ENCODE measurements around the gene PRL. TPM values are rescaled to one million over a fixed set of nuclear protein-coding genes. Genes with fewer than 3 reads are reported as not detected.

Gene PRL
- polyA plus RNA-seq (2012; ENCODE audit: insufficient read depth, insufficient read length) = not detected

GRCh38 chr6:22296936-22297335 is at the start of gene PRL:
Gene PRL, minus strand, starts transcription at chr6:22297036. Its CDS starts 54 bp downstream, at chr6:22296982.
- DNase-seq (ENCODE audit: low read depth, low spot score) = no peak
- no peak within 1 kb of the TSS for H3K4me3 ChIP-seq (ENCODE audit: low read length)

- H3K4me3 ChIP-seq (ENCODE audit: low read length) = no peak overlapping the region
- DNase-seq (ENCODE audit: low read depth, low spot score) = no peak
Measured at GRCh38 chr6:22343864-22344263, 47.0 kb upstream of the PRL start.

- DNase-seq (ENCODE audit: low read depth, low spot score) = no peak
- H3K4me3 ChIP-seq (ENCODE audit: low read length) = peak overlapping the region; percentile 0; the same call in 1 of the 2 replicates
Measured at GRCh38 chr6:22334778-22335177, 37.9 kb upstream of the PRL start.

- no peak overlapping the region for H3K4me3 ChIP-seq (ENCODE audit: low read length)
Measured at GRCh38 chr6:22333802-22334201, 37.0 kb upstream of the PRL start.

GRCh38 chr6:22332711-22333110 is 35.9 kb upstream of the PRL start:
- DNase-seq (ENCODE audit: low read depth, low spot score) = no peak
- H3K4me3 ChIP-seq (ENCODE audit: low read length) = no peak overlapping the region

More at GRCh38 chr6:22333802-22334201, 37.0 kb upstream of the PRL start:
- no peak for DNase-seq (ENCODE audit: low read depth, low spot score)

- DNase-seq (ENCODE audit: low read depth, low spot score) = no peak
- H3K4me3 ChIP-seq (ENCODE audit: low read length) = no peak overlapping the region
Measured at GRCh38 chr6:22332216-22332615, 35.4 kb upstream of the PRL start.

GRCh38 chr6:22330941-22331340 is 34.1 kb upstream of the PRL start:
- no peak for DNase-seq (ENCODE audit: low read depth, low spot score)
- no peak overlapping the region for H3K4me3 ChIP-seq (ENCODE audit: low read length)

GRCh38 chr6:22328474-22328873 is 31.6 kb upstream of the PRL start:
- no peak for DNase-seq (ENCODE audit: low read depth, low spot score)
- H3K4me3 ChIP-seq (ENCODE audit: low read length) = no peak overlapping the region

- DNase-seq (ENCODE audit: low read depth, low spot score) = no peak
- no peak overlapping the region for H3K4me3 ChIP-seq (ENCODE audit: low read length)
Measured at GRCh38 chr6:22327881-22328280, 31.0 kb upstream of the PRL start.

- no peak for DNase-seq (ENCODE audit: low read depth, low spot score)
- H3K4me3 ChIP-seq (ENCODE audit: low read length) = no peak overlapping the region
Measured at GRCh38 chr6:22326500-22326899, 29.7 kb upstream of the PRL start.

- H3K4me3 ChIP-seq (ENCODE audit: low read length) = no peak overlapping the region
- DNase-seq (ENCODE audit: low read depth, low spot score) = no peak
Measured at GRCh38 chr6:22325481-22325880, 28.6 kb upstream of the PRL start.

- no peak overlapping the region for H3K4me3 ChIP-seq (ENCODE audit: low read length)
- DNase-seq (ENCODE audit: low read depth, low spot score) = no peak
Measured at GRCh38 chr6:22323848-22324247, 27.0 kb upstream of the PRL start.

GRCh38 chr6:22322103-22323030 is 25.5 kb upstream of the PRL start:
- DNase-seq (ENCODE audit: low read depth, low spot score) = no peak
- no peak overlapping the region for H3K4me3 ChIP-seq (ENCODE audit: low read length)

- H3K4me3 ChIP-seq (ENCODE audit: low read length) = no peak overlapping the region
- DNase-seq (ENCODE audit: low read depth, low spot score) = no peak
Measured at GRCh38 chr6:22320750-22321149, 23.9 kb upstream of the PRL start.

- no peak for DNase-seq (ENCODE audit: low read depth, low spot score)
- H3K4me3 ChIP-seq (ENCODE audit: low read length) = no peak overlapping the region
Measured at GRCh38 chr6:22318404-22318803, 21.6 kb upstream of the PRL start.

GRCh38 chr6:22313796-22314195 is 17.0 kb upstream of the PRL start:
- DNase-seq (ENCODE audit: low read depth, low spot score) = peak; percentile 62
- H3K4me3 ChIP-seq (ENCODE audit: low read length) = no peak overlapping the region

- DNase-seq (ENCODE audit: low read depth, low spot score) = no peak
- no peak overlapping the region for H3K4me3 ChIP-seq (ENCODE audit: low read length)
Measured at GRCh38 chr6:22308939-22309338, 12.1 kb upstream of the PRL start.

GRCh38 chr6:22306741-22307466 is 10.1 kb upstream of the PRL start:
- DNase-seq (ENCODE audit: low read depth, low spot score) = no peak
- no peak overlapping the region for H3K4me3 ChIP-seq (ENCODE audit: low read length)

- no peak overlapping the region for H3K4me3 ChIP-seq (ENCODE audit: low read length)
- no peak for DNase-seq (ENCODE audit: low read depth, low spot score)
Measured at GRCh38 chr6:22302838-22303237, 6.0 kb upstream of the PRL start.

GRCh38 chr6:22300273-22300998 is 3.6 kb upstream of the PRL start:
- H3K4me3 ChIP-seq (ENCODE audit: low read length) = no peak overlapping the region
- no peak for DNase-seq (ENCODE audit: low read depth, low spot score)
